Measurements from ENCODE around the gene ZFR. TPM values are rescaled to one million over a fixed set of nuclear protein-coding genes. Genes with fewer than 3 reads are reported as not detected.

ZFR gene
- total RNA-seq, 1 donor from 2014 or later = 131 TPM

DNA sequence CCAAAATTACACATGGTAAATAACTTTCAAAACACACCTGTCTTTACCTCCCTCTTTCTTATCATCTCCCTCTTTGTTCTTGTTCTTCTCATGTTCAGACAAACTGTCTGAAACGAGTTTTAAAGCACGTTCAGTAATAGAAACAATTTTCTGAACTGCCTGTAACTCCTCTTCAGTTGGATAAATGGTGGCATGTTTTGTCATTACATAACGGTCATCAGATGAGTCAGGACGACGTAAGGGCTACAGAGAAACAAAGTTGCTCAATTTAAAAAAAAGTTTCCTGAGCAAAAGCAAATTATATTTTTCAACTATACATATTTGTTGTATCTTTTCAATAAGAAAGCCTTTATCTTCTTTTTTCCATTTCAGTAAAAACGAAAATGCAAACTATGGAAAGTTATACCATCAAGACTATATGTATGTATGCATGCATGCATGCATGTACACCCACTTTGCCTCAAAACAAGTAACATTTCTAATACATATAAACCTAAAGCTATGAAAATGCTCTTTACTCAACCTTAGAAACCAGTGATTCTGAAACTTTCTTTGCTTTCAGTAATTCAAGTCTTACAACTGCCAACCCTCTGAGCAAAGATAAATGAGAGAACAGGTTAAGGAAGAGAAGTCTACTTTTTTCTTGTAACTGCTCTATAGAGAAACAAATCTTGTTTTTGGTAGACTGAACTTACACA is 56.0 kb downstream of the ZFR start:
- Mint-ChIP-seq H3K27ac (no peak overlapping the region), H3K4me1 (no peaks in the 10 kb centered on the region), H3K4me3 (no peak overlapping the region), H3K27me3 (ENCODE audit: insufficient read depth, low read depth) (no peaks in the 10 kb centered on the region), H3K9me3 (no peaks in the 10 kb centered on the region), H3K36me3 (peaks cover 35% of the 10 kb centered on the region)
- H3F3A ChIP-seq (ENCODE audit: low read depth) = peaks cover 6% of the 10 kb centered on the region
- TF ChIP-seq EZH2 (IDR thresholded peaks at IDR 0.05) (no peak), EZH2phosphoT487 (IDR thresholded peaks at IDR 0.05) (no peak), CTCF (IDR thresholded peaks at IDR 0.05) (no peak)
- H2AFZ ChIP-seq (replicated peaks) = no peak overlapping the region
- no peak overlapping the region for H3K9ac ChIP-seq
- H3K9me3 ChIP-seq (ENCODE audit: low read depth) = no peaks in the 10 kb centered on the region
- H3K4me3 ChIP-seq = no peak overlapping the region
- H3K27me3 ChIP-seq = no peaks in the 10 kb centered on the region
- H3K4me1 ChIP-seq = peaks cover 8% of the 10 kb centered on the region
- H3K4me2 ChIP-seq = no peak overlapping the region
- H4K20me1 ChIP-seq (ENCODE audit: low read depth) = peaks cover 2% of the 10 kb centered on the region
- H3K27ac ChIP-seq = peak overlapping the region; percentile 19
- H3K36me3 ChIP-seq = peaks cover 50% of the 10 kb centered on the region
- no peak for DNase-seq (ENCODE audit: low spot score)
- H3K79me2 ChIP-seq (ENCODE audit: low read depth) = no peaks in the 10 kb centered on the region

DNA sequence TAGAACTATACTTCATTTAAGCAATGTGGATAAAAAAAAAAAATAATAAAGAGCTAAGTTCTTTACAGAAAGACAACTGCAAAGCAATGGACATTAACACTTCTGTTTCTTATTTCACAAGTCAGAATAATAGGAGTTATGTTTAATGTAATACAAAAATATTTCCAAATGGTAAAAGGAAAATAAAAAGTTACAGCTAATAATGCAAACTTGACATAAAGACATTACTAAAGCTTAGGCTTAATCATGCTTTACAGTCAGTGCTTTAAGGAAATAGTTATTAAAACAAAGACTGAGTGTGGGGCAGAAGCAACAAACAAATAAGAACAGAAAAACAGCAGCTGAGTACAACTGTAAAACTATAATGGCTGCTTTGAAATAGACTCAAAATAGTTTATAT is 56.7 kb downstream of the ZFR start:
- Mint-ChIP-seq H3K27me3 (ENCODE audit: insufficient read depth, low read depth) (no peaks in the 10 kb centered on the region), H3K4me1 (no peaks in the 10 kb centered on the region), H3K27ac (no peak overlapping the region), H3K4me3 (no peak overlapping the region), H3K36me3 (peaks cover 40% of the 10 kb centered on the region), H3K9me3 (no peaks in the 10 kb centered on the region)
- Histone ChIP-seq H3K36me3 (peaks cover 47% of the 10 kb centered on the region), H3K79me2 (ENCODE audit: low read depth) (no peaks in the 10 kb centered on the region), H3K4me1 (peaks cover 14% of the 10 kb centered on the region), H3F3A (ENCODE audit: low read depth) (peaks cover 12% of the 10 kb centered on the region), H3K4me3 (no peak overlapping the region), H3K9me3 (ENCODE audit: low read depth) (no peaks in the 10 kb centered on the region), H2AFZ (replicated peaks) (no peak overlapping the region), H3K4me2 (no peak overlapping the region), H3K9ac (no peak overlapping the region), H4K20me1 (ENCODE audit: low read depth) (peaks cover 8% of the 10 kb centered on the region), H3K27me3 (no peaks in the 10 kb centered on the region), H3K27ac (no peak overlapping the region)
- TF ChIP-seq EZH2phosphoT487 (IDR thresholded peaks at IDR 0.05) (no peak), EZH2 (IDR thresholded peaks at IDR 0.05) (no peak), CTCF (IDR thresholded peaks at IDR 0.05) (no peak)
- DNase-seq (ENCODE audit: low spot score) = no peak

GRCh38 chr5:32387211-32387610 is 57.3 kb downstream of the ZFR start:
- Histone ChIP-seq H3F3A (ENCODE audit: low read depth) (peaks cover 12% of the 10 kb centered on the region), H3K4me2 (no peak overlapping the region), H4K20me1 (ENCODE audit: low read depth) (peaks cover 8% of the 10 kb centered on the region), H3K27me3 (no peaks in the 10 kb centered on the region), H2AFZ (replicated peaks) (no peak overlapping the region), H3K4me3 (no peak overlapping the region), H3K4me1 (peaks cover 14% of the 10 kb centered on the region), H3K9ac (no peak overlapping the region), H3K36me3 (peaks cover 47% of the 10 kb centered on the region), H3K79me2 (ENCODE audit: low read depth) (no peaks in the 10 kb centered on the region), H3K27ac (no peak overlapping the region), H3K9me3 (ENCODE audit: low read depth) (no peaks in the 10 kb centered on the region)
- TF ChIP-seq CTCF (IDR thresholded peaks at IDR 0.05) (no peak), EZH2phosphoT487 (IDR thresholded peaks at IDR 0.05) (no peak), EZH2 (IDR thresholded peaks at IDR 0.05) (no peak)
- H3K36me3 Mint-ChIP-seq = peaks cover 40% of the 10 kb centered on the region
- DNase-seq (ENCODE audit: low spot score) = no peak
- H3K9me3 Mint-ChIP-seq = no peaks in the 10 kb centered on the region
- H3K4me1 Mint-ChIP-seq = no peaks in the 10 kb centered on the region
- no peak overlapping the region for H3K4me3 Mint-ChIP-seq
- no peak overlapping the region for H3K27ac Mint-ChIP-seq
- H3K27me3 Mint-ChIP-seq (ENCODE audit: insufficient read depth, low read depth) = no peaks in the 10 kb centered on the region

Data from neural progenitor cell (in vitro differentiated cells).